MG63 (cell line): ENCODE data around the gene IDUA. TPM values are rescaled to one million over a fixed set of nuclear protein-coding genes. Genes with fewer than 3 reads are reported as not detected.
"Not testable (repeated sequence)": the region's sequence is repeated elsewhere in the genome, so short reads cannot be mapped to it uniquely, and the experiment has no call there.

ENCODE experiments used
- DNase-seq: peaks from one replicate; pipeline ENCODE4 v3.0.0-alpha.2; 2020
- H3K27me3 ChIP-seq: fragments of 250-450 bp; sonication (Bioruptor Pico); 2 replicates; pipeline ENCODE4 v1.5.1; 2020; ENCODE audit warnings: mild to moderate bottlenecking, moderate library complexity
- H3K36me3 ChIP-seq: fragments of 250-450 bp; sonication (Bioruptor Pico); 2 replicates; pipeline ENCODE4 v1.5.1; 2020; ENCODE audit warnings: mild to moderate bottlenecking, moderate library complexity
- H3K4me3 ChIP-seq: fragments of 250-450 bp; sonication (Bioruptor Pico); 2 replicates; pipeline ENCODE4 v1.5.1; 2020; ENCODE audit warnings: mild to moderate bottlenecking, moderate library complexity
- H3K9me3 ChIP-seq: fragments of 250-450 bp; sonication (Bioruptor Pico); 2 replicates; pipeline ENCODE4 v1.5.1; 2020; ENCODE audit warnings: mild to moderate bottlenecking, moderate library complexity
- total RNA-seq: library from RNA; depleted of rRNA; stranded (reverse); fragments of >200 nt; shearing (Covaris generic); gene quantifications from 2 replicates; pipeline ENCODE4 v1.2.3, GENCODE V29; 2014; ENCODE audit warnings: low replicate concordance; rRNA removed

IDUA gene
- total RNA-seq, 1 experiment from 2014 or later, result 13.5 TPM

DNA sequence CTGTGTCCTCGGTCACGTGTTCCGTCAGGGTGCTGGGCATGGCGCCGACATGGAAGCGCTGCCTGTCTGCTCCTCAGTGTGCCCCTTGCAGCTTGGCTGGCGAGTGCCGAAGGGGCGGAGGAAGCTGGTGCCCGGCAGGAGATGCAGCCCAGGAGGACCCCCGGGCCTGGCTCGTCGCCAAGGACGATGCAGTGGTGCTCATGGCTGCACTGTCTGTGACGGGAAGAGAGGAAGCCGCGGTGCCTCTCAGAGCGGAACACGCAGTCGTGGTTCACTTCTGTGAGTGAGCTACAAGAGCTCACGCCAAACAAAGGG lies 62.7 kb downstream of the IDUA start:
- Histone ChIP-seq H3K9me3 (no peaks in the 10 kb centered on the region), H3K36me3 (no peaks in the 10 kb centered on the region), H3K4me3 (no peak overlapping the region), H3K27me3 (no peaks in the 10 kb centered on the region)
- DNase-seq, result no peak

DNA sequence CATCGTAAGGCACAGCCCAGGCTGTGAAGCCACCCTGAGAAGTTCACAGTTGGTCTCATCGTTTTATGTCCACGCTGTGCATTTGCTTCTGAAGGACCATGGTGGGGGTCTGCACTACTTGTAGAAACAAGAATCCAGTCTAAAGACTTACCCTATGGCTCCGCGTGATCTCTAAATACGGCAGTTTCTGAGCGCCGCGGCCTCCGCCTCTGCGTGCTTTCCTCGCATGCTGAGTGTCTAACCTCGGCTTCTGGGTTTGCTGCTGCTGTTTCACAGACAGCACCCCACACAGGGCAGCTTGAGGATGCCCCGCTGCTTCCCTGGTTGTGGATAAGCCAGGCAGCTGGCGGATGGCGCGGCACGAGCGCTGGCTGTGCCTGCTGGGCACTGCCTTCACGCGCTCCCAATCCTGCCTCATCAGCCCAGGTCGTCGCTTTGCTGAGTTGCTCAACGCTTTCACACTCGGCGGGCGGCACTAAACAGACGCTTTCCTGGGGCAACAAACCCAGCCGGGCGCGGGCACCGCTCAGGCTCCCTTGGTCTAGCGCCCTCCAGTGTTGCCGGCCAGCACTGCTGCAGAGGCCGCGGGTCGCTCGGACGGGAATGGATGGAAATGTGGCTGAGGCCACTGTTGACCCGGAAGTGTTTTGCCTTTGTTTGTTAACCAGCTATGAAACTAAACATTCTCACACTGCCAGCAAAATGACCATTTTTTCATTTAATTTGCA lies 63.8 kb downstream of the IDUA start:
- H3K27me3 ChIP-seq, result no peaks in the 10 kb centered on the region
- no peaks in the 10 kb centered on the region for H3K9me3 ChIP-seq
- no peak for DNase-seq
- no peak overlapping the region for H3K4me3 ChIP-seq
- no peaks in the 10 kb centered on the region for H3K36me3 ChIP-seq

DNA sequence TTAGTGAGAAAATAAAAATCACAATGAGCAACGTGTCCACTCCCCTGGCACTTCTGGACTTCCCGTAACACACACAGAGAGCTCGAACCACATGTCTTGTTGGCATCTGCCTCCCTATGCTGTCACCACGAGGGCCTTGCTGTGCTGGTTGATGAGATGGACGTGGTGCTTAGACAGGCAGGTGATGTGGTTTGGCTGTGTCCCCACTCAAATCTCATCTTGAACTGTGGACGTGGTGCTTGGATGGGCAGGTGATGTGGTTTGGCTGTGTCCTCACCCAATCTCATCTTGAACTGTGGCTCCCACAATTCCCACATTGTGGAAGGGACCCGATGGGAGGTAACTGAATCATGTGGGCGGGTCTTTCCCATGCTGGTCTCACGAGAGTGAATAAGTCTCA lies 64.6 kb downstream of the IDUA start:
- Histone ChIP-seq H3K36me3 (no peaks in the 10 kb centered on the region), H3K4me3 (no peak overlapping the region), H3K9me3 (no peaks in the 10 kb centered on the region), H3K27me3 (no peaks in the 10 kb centered on the region)
- no peak for DNase-seq

DNA sequence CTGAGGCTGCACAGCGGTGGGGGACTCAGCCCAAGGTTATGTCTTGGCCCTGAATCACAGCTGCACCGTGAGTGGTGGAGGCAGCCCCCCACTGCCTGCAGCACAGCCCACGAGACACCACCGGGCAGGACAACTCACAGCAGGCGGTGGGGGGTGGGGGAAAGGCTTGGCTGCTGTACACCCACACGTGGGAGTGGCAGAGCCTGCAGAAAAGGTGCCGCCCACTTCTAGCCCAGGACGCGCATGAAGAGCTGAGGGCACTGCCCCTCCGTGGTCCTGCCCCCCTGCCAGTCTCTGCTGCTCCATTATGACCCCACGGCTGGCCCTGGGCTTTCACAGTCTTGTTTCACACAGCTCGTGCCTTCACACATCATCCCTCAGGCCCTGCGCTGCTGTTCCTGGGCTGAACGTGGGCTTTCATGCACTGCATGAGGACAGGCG lies 65.4 kb downstream of the IDUA start:
- Histone ChIP-seq H3K27me3 (no peaks in the 10 kb centered on the region), H3K4me3 (no peak overlapping the region), H3K36me3 (no peaks in the 10 kb centered on the region), H3K9me3 (no peaks in the 10 kb centered on the region)
- DNase-seq, result no peak

DNA sequence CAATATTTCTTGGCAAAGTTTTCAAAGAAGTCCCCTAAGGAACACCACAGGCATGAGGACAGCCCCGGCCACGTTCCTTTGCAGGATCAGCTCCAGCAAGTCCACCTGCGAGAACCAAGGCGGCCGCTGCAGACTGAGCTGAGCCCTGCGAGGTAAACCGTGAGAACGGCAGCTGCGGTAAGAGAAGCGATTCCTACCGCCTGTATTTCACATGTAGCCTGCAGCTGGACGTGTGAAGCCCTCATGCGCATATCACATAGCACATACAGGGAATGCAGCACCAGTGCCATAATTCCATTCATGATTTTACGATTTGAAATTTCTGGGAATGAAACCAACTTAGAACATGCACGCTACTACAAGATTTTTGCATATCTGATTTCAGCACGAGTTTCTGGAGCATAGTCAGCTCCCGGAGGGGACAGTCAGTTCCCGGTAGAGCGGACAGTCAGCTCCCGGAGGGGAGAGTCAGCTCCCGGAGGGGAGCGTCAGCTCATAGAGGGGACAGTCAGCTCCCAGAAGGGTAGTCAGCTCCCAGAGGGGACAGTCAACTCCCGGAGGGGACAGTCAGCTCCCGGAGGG lies 66.3 kb downstream of the IDUA start:
- no peaks in the 10 kb centered on the region for H3K9me3 ChIP-seq
- no peak for DNase-seq
- H3K4me3 ChIP-seq, result no peak overlapping the region
- no peaks in the 10 kb centered on the region for H3K36me3 ChIP-seq
- H3K27me3 ChIP-seq, result no peaks in the 10 kb centered on the region

DNA sequence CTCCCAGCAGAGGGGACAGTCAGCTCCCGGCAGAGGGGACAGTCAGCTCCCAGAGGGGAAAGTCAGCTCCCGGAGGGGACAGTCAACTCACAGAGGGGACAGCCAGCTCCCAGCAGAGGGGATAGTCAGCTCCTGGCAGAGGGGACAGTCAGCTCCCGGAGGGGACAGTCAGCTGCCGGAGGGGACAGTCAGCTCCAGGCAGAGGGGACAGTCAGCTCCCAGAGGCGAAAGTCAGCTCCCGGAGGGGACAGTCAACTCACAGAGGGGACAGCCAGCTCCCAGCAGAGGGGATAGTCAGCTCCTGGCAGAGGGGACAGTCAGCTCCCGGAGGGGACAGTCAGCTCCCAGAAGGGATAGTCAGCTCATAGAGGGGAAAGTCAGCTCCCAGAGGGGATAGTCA lies 67.0 kb downstream of the IDUA start:
- H3K4me3 ChIP-seq, H3K27me3 ChIP-seq, H3K36me3 ChIP-seq, H3K9me3 ChIP-seq, DNase-seq: not testable (repeated sequence)

Other genes with a start within 250 kb of the IDUA start
- not detected in 2 replicates for gene CPLX1, start 160.9 kb upstream of the IDUA start, total RNA-seq
- 57.1 and 67.9 TPM in 2 replicates for gene GAK, start 54.7 kb upstream of the IDUA start, total RNA-seq
- gene TMEM175, start 54.6 kb upstream of the IDUA start, total RNA-seq, result 14.1 and 15.0 TPM in 2 replicates
- gene DGKQ, start 13.5 kb upstream of the IDUA start, total RNA-seq, result 6.7 and 7.4 TPM in 2 replicates
- not detected in 2 replicates for gene SLC26A1, start 6.4 kb downstream of the IDUA start, total RNA-seq
- gene FGFRL1, start 24.6 kb downstream of the IDUA start, total RNA-seq, result 41.7 and 59.5 TPM in 2 replicates
- not detected in 2 replicates for gene RNF212, start 126.5 kb downstream of the IDUA start, total RNA-seq
- 26.0 and 43.1 TPM in 2 replicates for gene SPON2, start 185.5 kb downstream of the IDUA start, total RNA-seq